ENCODE results near the gene ACTG2. TPM values are rescaled to one million over a fixed set of nuclear protein-coding genes. Genes with fewer than 3 reads are reported as not detected.

Gene ACTG2
- polyA plus RNA-seq, 3 donors = not detected

GRCh38 chr2:73904952-73905351, 12.1 kb downstream of the ACTG2 start:
- H3K9me3 Mint-ChIP-seq = no peaks in the 10 kb centered on the region
- H3K27ac ChIP-seq (ENCODE audit: low read depth in 1 of 2, low read length in 2 of 2) = no peak overlapping the region
- no peak for DNase-seq
- no peaks in the 10 kb centered on the region for H3K9me3 ChIP-seq (replicated peaks in 1 of 2; ENCODE audit: control insufficient read depth in 1 of 2, insufficient read depth in 1 of 2, low read length in 2 of 2)
- peaks cover 15% of the 10 kb centered on the region for H3K4me1 Mint-ChIP-seq
- intact Hi-C loops (cut with micrococcal nuclease) = no loop called here
- H3K4me3 Mint-ChIP-seq = no peak overlapping the region
- H3K36me3 Mint-ChIP-seq = no peaks in the 10 kb centered on the region
- H2AFZ ChIP-seq (ENCODE audit: insufficient read depth, low read depth, low read length, poor library complexity, severe bottlenecking) = no peak overlapping the region
- no peak overlapping the region for H3K4me2 ChIP-seq (replicated peaks; ENCODE audit: extremely low read depth, low read length, poor library complexity, severe bottlenecking)
- no peak overlapping the region for H3K27ac Mint-ChIP-seq
- no peaks in the 10 kb centered on the region for H3K79me2 ChIP-seq (ENCODE audit: insufficient read depth, low read length)
- no peak overlapping the region for H3K4me3 ChIP-seq (replicated peaks in 1 of 3; ENCODE audit: low read depth in 2 of 3, low read length in 3 of 3)
- no peak for TF ChIP-seq CTCF (IDR thresholded peaks at IDR 0.05)
- no peaks in the 10 kb centered on the region for H3K27me3 ChIP-seq (ENCODE audit: control insufficient read depth in 2 of 2, insufficient read depth in 2 of 2, low read length in 2 of 2)
- peaks cover 13 to 14% of the 10 kb centered on the region in 2 donors for H3K4me1 ChIP-seq (ENCODE audit: control insufficient read depth in 1 of 2, insufficient read depth in 2 of 2, low read length in 2 of 2)
- no peaks in the 10 kb centered on the region for H4K20me1 ChIP-seq (ENCODE audit: insufficient read depth, low read length)
- no peaks in the 10 kb centered on the region for H3K36me3 ChIP-seq (replicated peaks in 1 of 2; ENCODE audit: control insufficient read depth in 1 of 2, insufficient read depth in 2 of 2, low read length in 2 of 2)
- peaks cover 1 to 4% (median 1%) of the 10 kb centered on the region in 3 donors for H3K27me3 Mint-ChIP-seq (ENCODE audit: low read depth in 3 of 3)
- no peak overlapping the region for H3K9ac ChIP-seq (ENCODE audit: insufficient read depth, low read length, poor library complexity, severe bottlenecking)
- WGBS (ENCODE audit: insufficient coverage) = no CpG with 5 or more reads among the region's 1 CpG

- peak overlapping the region in 6 of 7 donors; percentile 19 to 86 (median 80) for H3K27ac Mint-ChIP-seq
- no peaks in the 10 kb centered on the region for H3K9me3 ChIP-seq (replicated peaks in 1 of 2; ENCODE audit: control insufficient read depth in 1 of 2, insufficient read depth in 1 of 2, low read length in 2 of 2)
- H3K4me1 Mint-ChIP-seq = peaks cover 15% of the 10 kb centered on the region
- peak overlapping the region; percentile 37 for H2AFZ ChIP-seq (ENCODE audit: insufficient read depth, low read depth, low read length, poor library complexity, severe bottlenecking)
- H3K9ac ChIP-seq (ENCODE audit: insufficient read depth, low read length, poor library complexity, severe bottlenecking) = no peak overlapping the region
- no peak overlapping the region for H3K4me3 Mint-ChIP-seq
- no peak for TF ChIP-seq CTCF (IDR thresholded peaks at IDR 0.05)
- peak overlapping the region; percentile 17 to 41 for H3K27ac ChIP-seq (ENCODE audit: low read depth in 1 of 2, low read length in 2 of 2)
- no peaks in the 10 kb centered on the region for H3K36me3 ChIP-seq (replicated peaks in 1 of 2; ENCODE audit: control insufficient read depth in 1 of 2, insufficient read depth in 2 of 2, low read length in 2 of 2)
- DNase-seq = peak in 1 of 3 donors; percentile 29
- H3K79me2 ChIP-seq (ENCODE audit: insufficient read depth, low read length) = no peaks in the 10 kb centered on the region
- H3K9me3 Mint-ChIP-seq = no peaks in the 10 kb centered on the region
- H3K4me3 ChIP-seq (replicated peaks in 1 of 3; ENCODE audit: low read depth in 2 of 3, low read length in 3 of 3) = no peak overlapping the region
- no peak overlapping the region for H3K4me2 ChIP-seq (replicated peaks; ENCODE audit: extremely low read depth, low read length, poor library complexity, severe bottlenecking)
- H3K27me3 ChIP-seq (ENCODE audit: control insufficient read depth in 2 of 2, insufficient read depth in 2 of 2, low read length in 2 of 2) = no peaks in the 10 kb centered on the region
- H3K4me1 ChIP-seq (ENCODE audit: control insufficient read depth in 1 of 2, insufficient read depth in 2 of 2, low read length in 2 of 2) = peaks cover 13 to 14% of the 10 kb centered on the region in 2 donors
- no peaks in the 10 kb centered on the region for H3K36me3 Mint-ChIP-seq
- WGBS (ENCODE audit: insufficient coverage) = 100% methylated on average over 1 of the region's 5 CpGs
- H4K20me1 ChIP-seq (ENCODE audit: insufficient read depth, low read length) = no peaks in the 10 kb centered on the region
- intact Hi-C loops (cut with micrococcal nuclease) = no loop called here
- H3K27me3 Mint-ChIP-seq (ENCODE audit: low read depth in 3 of 3) = peaks cover 1 to 2% (median 1%) of the 10 kb centered on the region in 3 donors
Measured at GRCh38 chr2:73906847-73907505, 14.2 kb downstream of the ACTG2 start.

Data from CD14-positive monocyte (primary cell).